Measurements from ENCODE around the gene DNAH9.

The DNAH9 gene

DNA sequence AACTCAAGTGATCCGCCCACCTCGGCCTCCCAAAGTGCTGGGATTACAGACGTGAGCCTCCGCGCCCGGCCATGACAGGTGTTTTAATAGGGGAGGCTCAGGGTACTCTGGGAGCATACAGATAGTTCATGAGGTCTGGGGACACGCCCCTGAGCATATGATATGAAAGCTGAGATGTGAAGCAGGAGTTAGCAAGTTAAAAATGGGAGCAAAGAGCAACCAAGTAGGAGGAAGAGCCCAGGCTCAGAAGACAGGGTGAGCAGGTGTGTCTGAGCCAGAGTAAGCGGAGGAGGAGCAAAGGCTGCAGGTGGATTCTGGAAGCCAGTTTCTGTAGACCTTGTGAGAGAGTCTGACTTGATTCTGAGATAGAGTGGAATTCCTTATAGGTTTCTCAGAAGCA, 103.6 kb downstream of the DNAH9 start:
- H3K4me3 ChIP-seq (ENCODE audit: low read depth, low read length): no peak overlapping the region
- TF ChIP-seq, protein P1, sequence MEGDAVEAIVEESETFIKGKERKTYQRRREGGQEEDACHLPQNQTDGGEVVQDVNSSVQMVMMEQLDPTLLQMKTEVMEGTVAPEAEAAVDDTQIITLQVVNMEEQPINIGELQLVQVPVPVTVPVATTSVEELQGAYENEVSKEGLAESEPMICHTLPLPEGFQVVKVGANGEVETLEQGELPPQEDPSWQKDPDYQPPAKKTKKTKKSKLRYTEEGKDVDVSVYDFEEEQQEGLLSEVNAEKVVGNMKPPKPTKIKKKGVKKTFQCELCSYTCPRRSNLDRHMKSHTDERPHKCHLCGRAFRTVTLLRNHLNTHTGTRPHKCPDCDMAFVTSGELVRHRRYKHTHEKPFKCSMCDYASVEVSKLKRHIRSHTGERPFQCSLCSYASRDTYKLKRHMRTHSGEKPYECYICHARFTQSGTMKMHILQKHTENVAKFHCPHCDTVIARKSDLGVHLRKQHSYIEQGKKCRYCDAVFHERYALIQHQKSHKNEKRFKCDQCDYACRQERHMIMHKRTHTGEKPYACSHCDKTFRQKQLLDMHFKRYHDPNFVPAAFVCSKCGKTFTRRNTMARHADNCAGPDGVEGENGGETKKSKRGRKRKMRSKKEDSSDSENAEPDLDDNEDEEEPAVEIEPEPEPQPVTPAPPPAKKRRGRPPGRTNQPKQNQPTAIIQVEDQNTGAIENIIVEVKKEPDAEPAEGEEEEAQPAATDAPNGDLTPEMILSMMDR (IDR thresholded peaks at IDR 0.05; ENCODE audit: low read depth, low read length): no peak
- in situ Hi-C loops (cut with HindIII; ENCODE audit: low sequenced_read_pairs): no loop called here
- no peak for DNase-seq (ENCODE audit: low read depth, low spot score)

DNA sequence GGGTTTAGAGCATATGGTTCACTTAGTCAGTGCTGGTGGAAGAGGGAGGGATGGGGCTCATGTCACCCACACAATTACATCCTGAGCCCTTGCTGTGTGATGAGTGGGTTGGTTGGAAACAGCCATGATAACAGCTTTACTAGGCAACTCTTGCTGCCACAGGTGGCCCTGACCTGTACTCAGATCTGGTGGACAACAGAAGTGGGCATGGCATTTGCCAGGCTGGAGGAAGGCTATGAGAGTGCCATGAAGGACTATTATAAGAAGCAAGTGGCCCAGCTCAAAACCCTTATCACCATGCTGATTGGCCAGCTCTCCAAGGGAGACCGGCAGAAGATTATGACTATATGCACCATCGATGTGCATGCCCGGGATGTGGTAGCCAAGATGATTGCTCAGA, 105.8 kb downstream of the DNAH9 start:
- no peak for DNase-seq (ENCODE audit: low read depth, low spot score)
- no peak overlapping the region for H3K4me3 ChIP-seq (ENCODE audit: low read depth, low read length)
- in situ Hi-C loops (cut with HindIII; ENCODE audit: low sequenced_read_pairs): no loop called here
- TF ChIP-seq, protein P1 (IDR thresholded peaks at IDR 0.05; ENCODE audit: low read depth, low read length): no peak

DNA sequence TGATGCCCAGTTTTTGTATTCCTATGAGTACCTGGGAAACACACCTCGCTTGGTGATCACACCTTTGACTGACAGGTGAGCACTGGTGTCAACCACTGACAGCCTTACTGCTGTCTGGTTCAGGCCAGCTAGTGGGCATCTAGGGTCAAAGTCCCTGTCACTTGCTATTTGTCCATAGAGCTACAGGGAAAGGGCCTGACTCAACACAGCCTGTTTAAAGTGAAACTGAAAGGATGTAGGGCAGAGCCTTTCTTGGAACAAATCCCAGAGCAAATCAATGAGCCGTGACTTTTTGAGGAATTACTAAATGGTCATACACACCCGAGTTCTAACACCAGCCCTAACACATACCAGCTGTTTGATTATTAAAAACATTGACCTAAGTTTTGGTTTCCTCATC, 106.8 kb downstream of the DNAH9 start:
- no peak overlapping the region for H3K4me3 ChIP-seq (ENCODE audit: low read depth, low read length)
- in situ Hi-C loops (cut with HindIII; ENCODE audit: low sequenced_read_pairs): no loop called here
- DNase-seq (ENCODE audit: low read depth, low spot score): no peak
- TF ChIP-seq, protein P1 (IDR thresholded peaks at IDR 0.05; ENCODE audit: low read depth, low read length): no peak

DNA sequence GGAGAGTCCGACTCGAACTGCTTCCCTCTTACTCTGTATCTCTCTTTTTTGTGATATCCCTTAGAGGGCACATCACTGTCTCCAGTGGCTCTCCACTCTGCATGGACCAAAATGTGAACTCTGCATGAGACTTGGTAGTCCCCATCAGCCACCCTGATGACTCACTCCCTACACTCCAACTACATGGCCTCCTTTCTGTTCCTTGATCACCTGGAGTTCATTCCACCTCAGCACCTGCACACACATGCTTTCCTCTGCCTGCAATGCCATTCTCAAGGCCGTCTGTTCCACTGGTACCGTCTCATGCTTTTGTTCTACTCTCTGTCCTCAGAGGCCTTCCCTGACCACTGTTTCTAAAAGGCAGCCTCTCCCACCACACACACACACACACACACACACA, 109.3 kb downstream of the DNAH9 start:
- TF ChIP-seq, protein P1 (IDR thresholded peaks at IDR 0.05; ENCODE audit: low read depth, low read length): no peak
- DNase-seq (ENCODE audit: low read depth, low spot score): no peak
- in situ Hi-C loops (cut with HindIII; ENCODE audit: low sequenced_read_pairs): no loop called here
- H3K4me3 ChIP-seq (ENCODE audit: low read depth, low read length): no peak overlapping the region

DNA sequence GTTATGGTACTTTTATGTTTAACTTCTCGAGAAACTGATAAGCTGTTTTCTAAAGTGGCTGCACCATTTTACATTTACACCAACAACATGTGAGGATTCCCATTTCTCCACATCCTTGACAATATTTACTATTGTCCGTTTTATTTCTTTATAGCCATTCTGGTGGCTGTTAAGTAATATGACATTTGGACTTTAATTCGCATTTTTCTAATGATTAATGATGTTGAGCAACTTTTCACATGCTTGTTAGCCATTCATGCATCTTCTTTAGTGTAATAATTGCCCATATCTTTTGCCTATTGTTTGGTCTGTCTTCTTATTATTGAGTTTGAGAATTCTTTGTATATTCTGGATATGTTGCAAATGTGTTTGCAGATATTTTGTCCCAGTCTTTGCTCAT, 114.2 kb downstream of the DNAH9 start:
- TF ChIP-seq, protein P1 (IDR thresholded peaks at IDR 0.05; ENCODE audit: low read depth, low read length): no peak
- no peak for DNase-seq (ENCODE audit: low read depth, low spot score)
- in situ Hi-C loops (cut with HindIII; ENCODE audit: low sequenced_read_pairs): no loop called here

DNA sequence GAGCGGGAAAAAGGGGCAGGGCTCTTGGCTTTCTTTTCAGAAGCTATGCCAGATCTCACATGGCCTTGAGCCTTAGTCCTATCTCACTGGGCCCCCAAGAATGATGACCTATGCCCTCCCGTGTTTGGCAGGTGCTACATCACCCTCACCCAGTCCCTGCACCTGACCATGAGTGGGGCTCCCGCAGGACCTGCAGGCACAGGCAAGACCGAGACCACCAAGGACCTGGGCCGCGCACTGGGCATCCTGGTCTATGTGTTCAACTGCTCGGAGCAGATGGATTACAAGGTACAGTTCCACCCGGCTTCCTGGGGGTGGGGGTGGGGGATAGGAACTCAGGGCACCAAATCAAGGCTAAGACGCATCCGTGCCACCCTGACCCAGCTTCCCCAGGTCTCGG, 120.9 kb downstream of the DNAH9 start:
- TF ChIP-seq, protein P1 (IDR thresholded peaks at IDR 0.05; ENCODE audit: low read depth, low read length): no peak

More for the DNA sequence above, 114.2 kb downstream of the DNAH9 start:
- no peak overlapping the region for H3K4me3 ChIP-seq (ENCODE audit: low read depth, low read length)

DNA sequence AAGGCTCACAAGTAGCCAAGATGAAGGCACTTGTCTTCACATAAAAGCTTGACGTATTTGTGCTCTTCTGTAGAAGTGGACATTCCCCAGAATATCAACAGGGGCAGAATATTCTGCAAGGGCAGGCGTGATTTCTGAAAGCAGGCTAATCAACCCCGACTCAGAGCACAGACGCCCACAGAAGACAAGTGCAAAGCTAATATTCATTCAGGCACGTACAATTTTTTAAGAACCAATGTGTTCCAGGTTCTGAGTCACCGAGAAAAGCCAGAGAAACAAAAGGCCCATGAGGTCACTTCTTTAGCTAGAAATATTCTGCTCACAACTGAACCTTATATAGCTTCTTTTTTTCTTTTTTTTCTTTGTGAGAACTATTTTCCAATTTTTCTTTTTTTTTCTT, 121.6 kb downstream of the DNAH9 start:
- in situ Hi-C loops (cut with HindIII; ENCODE audit: low sequenced_read_pairs): no loop called here
- TF ChIP-seq, protein P1 (IDR thresholded peaks at IDR 0.05; ENCODE audit: low read depth, low read length): no peak
- DNase-seq (ENCODE audit: low read depth, low spot score): no peak
- H3K4me3 ChIP-seq (ENCODE audit: low read depth, low read length): no peak overlapping the region

More for the DNA sequence above, 120.9 kb downstream of the DNAH9 start:
- in situ Hi-C loops (cut with HindIII; ENCODE audit: low sequenced_read_pairs): no loop called here
- DNase-seq (ENCODE audit: low read depth, low spot score): no peak
- H3K4me3 ChIP-seq (ENCODE audit: low read depth, low read length): no peak overlapping the region
